ENCODE measurements around the gene FN3K. TPM values are rescaled to one million over a fixed set of nuclear protein-coding genes. Genes with fewer than 3 reads are reported as not detected.
A peak's percentile ranks its signal among the peaks of the same experiment; 100 is the strongest.

The FN3K gene
- total RNA-seq, 4 donors from 2014 or later = 13.3 to 45.5 (median 18.7) TPM

GRCh38 chr17:82789806-82790205 lies 54.4 kb downstream of the FN3K start:
- Histone ChIP-seq H3K4me1 (peaks cover 0 to 16% (median 0%) of the 10 kb centered on the region in 4 donors), H3K36me3 (peaks cover 0 to 38% (median 0%) of the 10 kb centered on the region in 3 donors), H3K27ac (no peak overlapping the region), H3K4me3 (no peak overlapping the region), H3K27me3 (no peaks in the 10 kb centered on the region), H3K9me3 (no peaks in the 10 kb centered on the region)
- WGBS, 2 donors = 96 to 97% methylated on average over 18 of the region's 18 CpGs
- DNase-seq (ENCODE audit: low spot score in 2 of 2) = no peak
- no peak for TF ChIP-seq POLR2A (IDR thresholded peaks at IDR 0.05)
- TF ChIP-seq CTCF (IDR thresholded peaks at IDR 0.05) = no peak
- no peak for TF ChIP-seq EP300 (IDR thresholded peaks at IDR 0.05)

GRCh38 chr17:82790391-82790790 lies 55.0 kb downstream of the FN3K start:
- peak overlapping the region in 1 of 4 donors; percentile 38 for H3K27ac ChIP-seq
- no peaks in the 10 kb centered on the region for H3K9me3 ChIP-seq
- TF ChIP-seq POLR2A (IDR thresholded peaks at IDR 0.05) = no peak
- no peak for TF ChIP-seq CTCF (IDR thresholded peaks at IDR 0.05)
- TF ChIP-seq EP300 (IDR thresholded peaks at IDR 0.05) = no peak
- 92 to 96% methylated on average over 10 to 12 of the region's 13 CpGs for WGBS, 2 donors
- DNase-seq (ENCODE audit: low spot score in 2 of 2) = no peak
- H3K4me3 ChIP-seq = no peak overlapping the region
- peaks cover 0 to 38% (median 0%) of the 10 kb centered on the region in 3 donors for H3K36me3 ChIP-seq
- H3K27me3 ChIP-seq = no peaks in the 10 kb centered on the region
- peaks cover 0 to 22% (median 0%) of the 10 kb centered on the region in 4 donors for H3K4me1 ChIP-seq

- DNase-seq (ENCODE audit: low spot score in 2 of 2) = no peak
- TF ChIP-seq EP300 (IDR thresholded peaks at IDR 0.05) = peak in 1 of 2 donors; percentile 43
- no peak for TF ChIP-seq POLR2A (IDR thresholded peaks at IDR 0.05)
- Histone ChIP-seq H3K4me1 (peaks cover 0 to 24% (median 0%) of the 10 kb centered on the region in 4 donors), H3K27ac (peak overlapping the region in 2 of 4 donors; percentile 32 to 61), H3K4me3 (no peak overlapping the region), H3K9me3 (no peaks in the 10 kb centered on the region), H3K36me3 (peaks cover 0 to 41% (median 0%) of the 10 kb centered on the region in 3 donors), H3K27me3 (no peaks in the 10 kb centered on the region)
- 50 to 79% methylated on average over 12 of the region's 12 CpGs for WGBS, 2 donors
Observed at GRCh38 chr17:82791532-82791931, 56.1 kb downstream of the FN3K start.

GRCh38 chr17:82793974-82794630 lies 58.7 kb downstream of the FN3K start:
- peak overlapping the region in 1 of 4 donors; percentile 46 for H3K27ac ChIP-seq

GRCh38 chr17:82794781-82795482 lies 59.5 kb downstream of the FN3K start:
- H3K27ac ChIP-seq = peak overlapping the region in 1 of 4 donors; percentile 46
- no peaks in the 10 kb centered on the region for H3K9me3 ChIP-seq
- 74 to 75% methylated on average over 18 of the region's 18 CpGs for WGBS, 2 donors
- DNase-seq (ENCODE audit: low spot score in 2 of 2) = no peak
- H3K4me3 ChIP-seq = no peak overlapping the region
- peaks cover 0 to 24% (median 0%) of the 10 kb centered on the region in 4 donors for H3K4me1 ChIP-seq
- TF ChIP-seq EP300 (IDR thresholded peaks at IDR 0.05) (no peak), CTCF (IDR thresholded peaks at IDR 0.05) (no peak), POLR2A (IDR thresholded peaks at IDR 0.05) (no peak)
- no peaks in the 10 kb centered on the region for H3K27me3 ChIP-seq
- peaks cover 0 to 43% (median 0%) of the 10 kb centered on the region in 3 donors for H3K36me3 ChIP-seq

More at GRCh38 chr17:82793974-82794630, 58.7 kb downstream of the FN3K start:
- Histone ChIP-seq H3K27me3 (no peaks in the 10 kb centered on the region), H3K9me3 (no peaks in the 10 kb centered on the region), H3K4me3 (no peak overlapping the region), H3K36me3 (peaks cover 0 to 40% (median 0%) of the 10 kb centered on the region in 3 donors), H3K4me1 (peaks cover 0 to 24% (median 0%) of the 10 kb centered on the region in 4 donors)
- WGBS, 2 donors = 53 to 88% methylated on average over 5 to 10 of the region's 15 CpGs
- no peak for DNase-seq (ENCODE audit: low spot score in 2 of 2)
- TF ChIP-seq EP300 (IDR thresholded peaks at IDR 0.05) = no peak
- no peak for TF ChIP-seq CTCF (IDR thresholded peaks at IDR 0.05)
- TF ChIP-seq POLR2A (IDR thresholded peaks at IDR 0.05) = no peak

Measured in tibial nerve (tissue), 4 donors.